Measurements from ENCODE around the gene CEP76.

The CEP76 gene

GRCh38 chr18:12748671-12749070 lies 46.1 kb upstream of the CEP76 start:
- TF ChIP-seq, protein P1, sequence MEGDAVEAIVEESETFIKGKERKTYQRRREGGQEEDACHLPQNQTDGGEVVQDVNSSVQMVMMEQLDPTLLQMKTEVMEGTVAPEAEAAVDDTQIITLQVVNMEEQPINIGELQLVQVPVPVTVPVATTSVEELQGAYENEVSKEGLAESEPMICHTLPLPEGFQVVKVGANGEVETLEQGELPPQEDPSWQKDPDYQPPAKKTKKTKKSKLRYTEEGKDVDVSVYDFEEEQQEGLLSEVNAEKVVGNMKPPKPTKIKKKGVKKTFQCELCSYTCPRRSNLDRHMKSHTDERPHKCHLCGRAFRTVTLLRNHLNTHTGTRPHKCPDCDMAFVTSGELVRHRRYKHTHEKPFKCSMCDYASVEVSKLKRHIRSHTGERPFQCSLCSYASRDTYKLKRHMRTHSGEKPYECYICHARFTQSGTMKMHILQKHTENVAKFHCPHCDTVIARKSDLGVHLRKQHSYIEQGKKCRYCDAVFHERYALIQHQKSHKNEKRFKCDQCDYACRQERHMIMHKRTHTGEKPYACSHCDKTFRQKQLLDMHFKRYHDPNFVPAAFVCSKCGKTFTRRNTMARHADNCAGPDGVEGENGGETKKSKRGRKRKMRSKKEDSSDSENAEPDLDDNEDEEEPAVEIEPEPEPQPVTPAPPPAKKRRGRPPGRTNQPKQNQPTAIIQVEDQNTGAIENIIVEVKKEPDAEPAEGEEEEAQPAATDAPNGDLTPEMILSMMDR (IDR thresholded peaks at IDR 0.05) = no peak

DNA sequence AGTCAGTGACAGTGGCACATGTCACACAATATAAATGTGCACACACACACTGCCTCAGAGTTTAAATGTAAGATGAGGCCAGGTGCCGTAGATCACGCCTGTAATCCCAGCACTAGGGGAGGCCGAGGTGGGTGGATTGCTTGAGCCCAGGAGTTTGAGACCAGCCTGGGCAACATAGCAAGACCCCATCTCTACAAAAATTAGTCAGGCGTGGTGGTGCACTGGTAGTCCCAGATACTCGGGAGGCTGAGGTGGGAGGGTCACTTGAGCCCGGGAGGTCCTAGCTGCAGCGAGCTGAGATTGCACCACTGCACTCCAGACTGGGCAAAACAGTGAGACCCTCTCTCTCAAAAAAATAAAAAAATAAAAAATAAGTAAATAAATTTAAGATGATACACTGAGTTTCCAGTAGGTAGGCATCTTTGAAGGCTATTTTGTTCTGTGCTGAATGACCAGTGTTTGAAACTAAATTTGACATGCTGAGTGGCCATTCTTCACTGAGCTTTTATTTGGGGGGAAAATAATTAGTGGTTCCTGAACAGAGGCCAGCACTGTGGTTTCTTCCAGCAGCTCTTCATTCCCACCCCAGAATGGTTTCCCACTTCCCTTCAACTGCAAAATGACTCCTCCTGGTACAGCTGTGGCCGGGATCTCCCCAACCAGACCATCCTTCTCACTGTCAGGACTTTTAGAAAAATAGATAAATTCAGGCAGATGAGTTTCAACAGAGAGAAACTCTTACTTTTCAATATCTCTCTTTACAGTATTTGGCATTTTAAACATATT lies 45.2 kb upstream of the CEP76 start:
- TF ChIP-seq, protein P1 (IDR thresholded peaks at IDR 0.05) = no peak

DNA sequence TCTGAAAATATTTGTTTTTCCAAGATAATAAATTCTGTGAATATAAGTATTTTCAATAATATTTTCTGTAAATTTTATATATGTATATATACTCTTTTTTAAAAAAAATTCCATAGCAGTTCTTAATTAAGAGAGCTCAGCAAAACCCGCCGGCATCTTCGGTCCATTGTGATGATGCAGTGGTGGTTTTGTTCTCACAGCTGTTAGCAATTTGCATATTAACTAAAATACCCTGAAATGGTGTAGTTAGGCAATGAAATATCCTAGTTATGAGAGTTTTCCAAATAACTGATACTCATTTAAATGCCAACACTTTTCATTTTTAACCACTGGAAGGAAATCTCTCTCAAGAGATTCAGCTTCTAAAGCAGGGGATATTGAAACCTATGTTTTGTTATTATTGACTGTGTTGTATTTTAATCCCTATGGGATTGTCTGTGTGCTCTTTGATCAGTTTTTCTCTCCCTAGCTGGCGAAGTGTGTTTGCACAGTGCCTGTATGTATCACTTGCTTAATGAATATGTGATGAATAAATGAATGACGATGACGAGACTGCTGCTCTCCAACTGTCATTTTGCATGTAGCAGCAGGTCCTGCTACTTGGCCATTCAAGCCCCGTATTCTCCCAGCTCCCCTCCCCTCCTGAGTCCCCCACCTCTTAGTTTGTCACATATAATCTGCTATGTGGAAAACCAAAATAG lies 42.7 kb upstream of the CEP76 start:
- TF ChIP-seq, protein P1 (IDR thresholded peaks at IDR 0.05) = no peak

GRCh38 chr18:12744103-12744502 lies 41.6 kb upstream of the CEP76 start:
- TF ChIP-seq, protein P1 (IDR thresholded peaks at IDR 0.05) = peak; percentile 77

DNA sequence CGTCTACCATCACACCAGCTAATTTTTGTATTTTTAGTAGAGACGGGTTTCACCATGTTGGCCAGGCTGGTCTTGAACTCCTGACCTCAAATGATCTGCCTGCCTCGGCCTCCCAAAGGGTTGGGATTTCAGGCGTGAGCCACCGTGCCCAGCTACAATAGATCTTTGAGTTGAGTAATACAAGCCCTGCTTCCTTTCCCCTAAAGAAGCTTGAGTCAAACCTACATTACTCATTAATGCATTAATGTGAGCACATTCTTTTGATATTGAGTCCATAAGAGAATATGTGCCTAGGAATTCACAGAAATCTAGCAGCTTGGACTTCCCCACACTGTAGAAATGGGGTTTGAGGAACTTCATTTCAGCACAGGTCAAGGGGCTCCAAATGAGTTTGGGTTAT lies 39.9 kb upstream of the CEP76 start:
- TF ChIP-seq, protein P1 (IDR thresholded peaks at IDR 0.05) = no peak

DNA sequence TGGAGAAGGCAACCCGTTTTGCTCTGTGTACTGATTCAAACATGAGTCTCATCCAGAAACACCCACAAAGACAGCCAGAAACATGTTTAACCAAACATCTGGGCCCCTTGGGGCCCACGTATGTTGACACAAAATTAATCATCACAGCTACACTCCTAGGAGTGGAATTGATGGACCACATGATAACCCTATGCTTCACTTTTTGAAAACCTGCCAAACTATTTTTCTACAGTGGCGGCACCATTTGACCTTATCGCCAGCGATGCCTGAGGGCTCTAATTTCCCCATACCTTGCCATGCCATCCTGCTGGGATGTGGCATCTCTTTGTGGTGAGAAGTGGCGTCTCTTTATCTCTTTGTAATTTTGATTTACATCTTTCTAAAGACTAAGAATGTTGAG lies 38.8 kb upstream of the CEP76 start:
- TF ChIP-seq, protein P1 (IDR thresholded peaks at IDR 0.05) = no peak

GRCh38 chr18:12737243-12737902 lies 34.9 kb upstream of the CEP76 start:
- TF ChIP-seq, protein P1 (IDR thresholded peaks at IDR 0.05) = no peak
